Mesendoderm (in vitro differentiated cells): Measurements from ENCODE around the gene TRPV4.
A peak's percentile ranks its signal among the peaks of the same experiment; 100 is the strongest.

Experiments
- DNase-seq: peaks from one replicate; pipeline ENCODE4 v3.0.0; 2013
- H2AK5ac ChIP-seq: 2 replicates; pipeline ENCODE4 v1.6.1; 2013; ENCODE audit warnings: low read length, inconsistent platforms
- H2BK120ac ChIP-seq: 2 replicates; pipeline ENCODE4 v1.6.1; 2013; ENCODE audit warnings: low read depth, mild to moderate bottlenecking, low read length, moderate library complexity, mixed read lengths
- H2BK15ac ChIP-seq: replicated peaks from 2 replicates; pipeline ENCODE4 v1.6.1; 2013; ENCODE audit warnings: low read depth, mild to moderate bottlenecking, moderate library complexity
- H2BK5ac ChIP-seq: 2 replicates; pipeline ENCODE4 v1.6.1; 2013; ENCODE audit warnings: low read length, inconsistent platforms
- H3K18ac ChIP-seq: 2 replicates; pipeline ENCODE4 v1.6.1; 2013; ENCODE audit warnings: mild to moderate bottlenecking, low read length, mixed read lengths
- H3K23ac ChIP-seq: one replicate; pipeline ENCODE4 v1.6.1; 2013; ENCODE audit warnings: low read length
- H3K27ac ChIP-seq: 2 replicates; pipeline ENCODE4 v1.5.1; 2013; ENCODE audit warnings: low read depth, mild to moderate bottlenecking, inconsistent platforms, low read length, moderate library complexity
- H3K27me3 ChIP-seq: 2 replicates; pipeline ENCODE4 v1.6.1; 2013; ENCODE audit warnings: low read length, control low read depth, mild to moderate bottlenecking, inconsistent platforms; ENCODE audit not compliant: insufficient read depth, poor library complexity
- H3K36me3 ChIP-seq: 2 replicates; pipeline ENCODE4 v1.6.1; 2013; ENCODE audit warnings: low read length, inconsistent platforms; ENCODE audit not compliant: control insufficient read depth, insufficient read depth
- H3K4ac ChIP-seq: one replicate; pipeline ENCODE4 v1.6.1; 2013; ENCODE audit warnings: low read depth, mild to moderate bottlenecking, low read length, moderate library complexity
- H3K4me1 ChIP-seq: 2 replicates; pipeline ENCODE4 v1.6.1; 2013; ENCODE audit warnings: low read depth, low read length, inconsistent platforms; ENCODE audit not compliant: control insufficient read depth
- H3K4me2 ChIP-seq: 2 replicates; pipeline ENCODE4 v1.6.1; 2013; ENCODE audit warnings: low read length
- H3K4me3 ChIP-seq: 2 replicates; pipeline ENCODE4 v1.5.1; 2013; ENCODE audit warnings: mild to moderate bottlenecking, low read length
- H3K56ac ChIP-seq: one replicate; pipeline ENCODE4 v1.6.1; 2013; ENCODE audit warnings: low read length
- H3K79me1 ChIP-seq: 2 replicates; pipeline ENCODE4 v1.6.1; 2013; ENCODE audit warnings: low read length, inconsistent platforms
- H3K79me2 ChIP-seq: 2 replicates; pipeline ENCODE4 v1.6.1; 2013; ENCODE audit warnings: mild to moderate bottlenecking, low read length; ENCODE audit not compliant: control insufficient read depth, insufficient read depth
- H3K9ac ChIP-seq: 2 replicates; pipeline ENCODE4 v1.6.1; 2013; ENCODE audit warnings: low read length, inconsistent platforms
- H4K5ac ChIP-seq: one replicate; pipeline ENCODE4 v1.6.1; 2013; ENCODE audit warnings: low read length
- H4K8ac ChIP-seq: one replicate; pipeline ENCODE4 v1.6.1; 2013; ENCODE audit warnings: low read depth, mild to moderate bottlenecking, control low read depth, low read length, moderate library complexity
- WGBS: extraction: QIAGEN DNeasy Blood & Tissue Kit; methylation state at CpG from one replicate; pipeline ENCODE4 v1.1.7; 2013; ENCODE audit warnings: low lambda C conversion rate, missing lambda C conversion rate; ENCODE audit not compliant: insufficient coverage; ENCODE audit errors: extremely low coverage; 5-methylcytosine and 5-hydroxymethylcytosine counted together

Gene TRPV4

GRCh38 chr12:109878749-109879148 is 45.6 kb upstream of the TRPV4 start:
- WGBS: no CpG with 5 or more reads among the region's 7 CpGs
- Histone ChIP-seq H3K4me1 (peaks cover 20% of the 10 kb centered on the region), H3K27ac (no peak overlapping the region)

GRCh38 chr12:109878247-109878625 is 45.0 kb upstream of the TRPV4 start:
- Histone ChIP-seq H3K27ac (no peak overlapping the region), H2BK120ac (no peak overlapping the region), H3K27me3 (no peaks in the 10 kb centered on the region), H2AK5ac (no peak overlapping the region), H3K4ac (no peak overlapping the region), H3K36me3 (no peaks in the 10 kb centered on the region), H4K5ac (no peak overlapping the region), H3K79me2 (peaks cover 24% of the 10 kb centered on the region), H3K4me1 (peaks cover 20% of the 10 kb centered on the region), H3K9ac (peak overlapping the region; percentile 42), H2BK15ac (no peak overlapping the region), H3K4me3 (no peak overlapping the region), H4K8ac (no peak overlapping the region), H3K23ac (peak overlapping the region; percentile 74), H2BK5ac (no peak overlapping the region), H3K79me1 (peaks cover 16% of the 10 kb centered on the region), H3K56ac (peak overlapping the region; percentile 38), H3K4me2 (no peak overlapping the region), H3K18ac (no peak overlapping the region)
- DNase-seq: no peak
- WGBS: no CpG with 5 or more reads among the region's 3 CpGs

More at GRCh38 chr12:109878749-109879148, 45.6 kb upstream of the TRPV4 start:
- Histone ChIP-seq H3K79me1 (peaks cover 15% of the 10 kb centered on the region), H3K4ac (no peak overlapping the region), H3K4me2 (peak overlapping the region; percentile 100), H3K56ac (peak overlapping the region; percentile 92), H4K5ac (no peak overlapping the region), H3K4me3 (no peak overlapping the region), H3K36me3 (no peaks in the 10 kb centered on the region), H2BK5ac (no peak overlapping the region), H3K79me2 (peaks cover 24% of the 10 kb centered on the region), H3K23ac (peak overlapping the region; percentile 74), H3K27me3 (no peaks in the 10 kb centered on the region), H2AK5ac (peak overlapping the region; percentile 92), H2BK15ac (no peak overlapping the region), H3K18ac (no peak overlapping the region), H4K8ac (no peak overlapping the region), H2BK120ac (no peak overlapping the region), H3K9ac (peak overlapping the region; percentile 73)
- DNase-seq: no peak

- no peaks in the 10 kb centered on the region for H3K36me3 ChIP-seq
Observed at GRCh38 chr12:109877504-109878246, 44.5 kb upstream of the TRPV4 start.

GRCh38 chr12:109876406-109876805 is 43.2 kb upstream of the TRPV4 start:
- Histone ChIP-seq H4K8ac (no peak overlapping the region), H2BK120ac (no peak overlapping the region), H3K36me3 (no peaks in the 10 kb centered on the region), H3K27me3 (no peaks in the 10 kb centered on the region), H3K79me1 (peaks cover 17% of the 10 kb centered on the region), H3K27ac (no peak overlapping the region), H2BK15ac (no peak overlapping the region), H4K5ac (no peak overlapping the region), H3K4me2 (no peak overlapping the region), H3K4ac (no peak overlapping the region), H3K56ac (no peak overlapping the region), H3K23ac (no peak overlapping the region), H2BK5ac (no peak overlapping the region), H2AK5ac (no peak overlapping the region), H3K9ac (no peak overlapping the region), H3K4me1 (peaks cover 17% of the 10 kb centered on the region), H3K4me3 (no peak overlapping the region), H3K79me2 (peaks cover 24% of the 10 kb centered on the region), H3K18ac (no peak overlapping the region)
- no peak for DNase-seq

More at GRCh38 chr12:109877504-109878246, 44.5 kb upstream of the TRPV4 start:
- Histone ChIP-seq H3K4me2 (no peak overlapping the region), H2BK15ac (no peak overlapping the region), H2BK5ac (no peak overlapping the region), H3K23ac (no peak overlapping the region), H3K18ac (no peak overlapping the region), H3K4ac (no peak overlapping the region), H3K27ac (no peak overlapping the region), H3K4me3 (no peak overlapping the region), H3K27me3 (no peaks in the 10 kb centered on the region), H3K9ac (peak overlapping the region; percentile 42), H4K8ac (no peak overlapping the region), H3K79me2 (peaks cover 24% of the 10 kb centered on the region), H3K56ac (no peak overlapping the region), H2BK120ac (no peak overlapping the region), H3K4me1 (peaks cover 20% of the 10 kb centered on the region), H3K79me1 (peaks cover 16% of the 10 kb centered on the region), H4K5ac (no peak overlapping the region), H2AK5ac (no peak overlapping the region)
- no CpG with 5 or more reads among the region's 10 CpGs for WGBS
- no peak for DNase-seq

- no peak overlapping the region for H3K23ac ChIP-seq
- H3K36me3 ChIP-seq: no peaks in the 10 kb centered on the region
- no peak overlapping the region for H4K5ac ChIP-seq
- peaks cover 14% of the 10 kb centered on the region for H3K4me1 ChIP-seq
- no peak overlapping the region for H3K56ac ChIP-seq
- no peak overlapping the region for H4K8ac ChIP-seq
- peaks cover 18% of the 10 kb centered on the region for H3K79me1 ChIP-seq
- H3K4me2 ChIP-seq: no peak overlapping the region
- no peak overlapping the region for H3K4ac ChIP-seq
- DNase-seq: no peak
- H3K18ac ChIP-seq: no peak overlapping the region
- H3K79me2 ChIP-seq: peaks cover 24% of the 10 kb centered on the region
- WGBS: no CpG with 5 or more reads among the region's 6 CpGs
- H3K9ac ChIP-seq: no peak overlapping the region
- H2BK5ac ChIP-seq: no peak overlapping the region
- H3K27me3 ChIP-seq: no peaks in the 10 kb centered on the region
- no peak overlapping the region for H3K4me3 ChIP-seq
- H2BK15ac ChIP-seq: no peak overlapping the region
- H2AK5ac ChIP-seq: no peak overlapping the region
- H2BK120ac ChIP-seq: no peak overlapping the region
- H3K27ac ChIP-seq: no peak overlapping the region
Observed at GRCh38 chr12:109875572-109876131, 42.5 kb upstream of the TRPV4 start.
